T47D (cell line): Measurements from ENCODE around the gene S100A4.
A peak's percentile ranks its signal among the peaks of the same experiment; 100 is the strongest.

Source experiments
- DNase-seq, 2 experiments: peaks; one replicate each; pipeline versions ENCODE4 v3.0.0 to v3.0.0-alpha.2; 2011 to 2012; ENCODE audit warnings: low read depth in 1 of 2, low spot score in 1 of 2
- JUND ChIP-seq: IDR thresholded peaks from 2 replicates; pipeline ENCODE4 v1.6.1; 2012; ENCODE audit warnings: low read depth
- in situ Hi-C: cut with HindIII; loops from 2 replicates; pipeline ENCODE4 v1.10.0; 2016; ENCODE audit warnings: low sequenced_read_pairs, low pct_unique_long_range_greater_than_20kb

The S100A4 gene

GRCh38 chr1:153541641-153542590 is 3.7 kb downstream of the S100A4 start:
- DNase-seq = no peak
- in situ Hi-C loops = no loop called here
- no peak for TF ChIP-seq JUND

- TF ChIP-seq JUND = no peak
- no peak for DNase-seq
- in situ Hi-C loops = no loop called here
Observed at GRCh38 chr1:153540394-153541361, 4.9 kb downstream of the S100A4 start, which contains the start of gene S100A5. Gene S100A5, minus strand, starts transcription at chr1:153540934. Its CDS starts 743 bp downstream, at chr1:153540191.

GRCh38 chr1:153539395-153540093 is 6.1 kb downstream of the S100A4 start:
- in situ Hi-C loops = no loop called here
- TF ChIP-seq JUND = no peak
- no peak for DNase-seq

- in situ Hi-C loops = no loop called here
- peak in 1 of 2 experiments; percentile 42 for DNase-seq
- TF ChIP-seq JUND = no peak
Observed at GRCh38 chr1:153538315-153538821, 7.2 kb downstream of the S100A4 start.

GRCh38 chr1:153537376-153537730 is 8.3 kb downstream of the S100A4 start:
- no peak for DNase-seq
- no peak for TF ChIP-seq JUND
- in situ Hi-C loops = no loop called here

- peak in 1 of 2 experiments; percentile 63 for DNase-seq
- in situ Hi-C loops = no loop called here
- TF ChIP-seq JUND = no peak
Observed at GRCh38 chr1:153536671-153537375, 8.8 kb downstream of the S100A4 start.

- in situ Hi-C loops = no loop called here
- no peak for TF ChIP-seq JUND
- DNase-seq = peak; percentile 90 to 94
Observed at GRCh38 chr1:153536012-153536670, 9.5 kb downstream of the S100A4 start.

- TF ChIP-seq JUND = no peak
- in situ Hi-C loops = no loop called here
- peak in 1 of 2 experiments; percentile 37 for DNase-seq
Observed at GRCh38 chr1:153535242-153536011, 10.2 kb downstream of the S100A4 start, which contains the start of gene S100A6. Gene S100A6, minus strand, starts transcription at chr1:153535991. Its CDS starts 652 bp downstream, at chr1:153535339.

- no peak for TF ChIP-seq JUND
- DNase-seq = no peak
- in situ Hi-C loops = no loop called here
Observed at GRCh38 chr1:153534925-153535241, 10.7 kb downstream of the S100A4 start.

GRCh38 chr1:153534226-153534924 is 11.2 kb downstream of the S100A4 start:
- DNase-seq = no peak
- in situ Hi-C loops = no loop called here
- no peak for TF ChIP-seq JUND
